Measurements from ENCODE around the gene WASL.
A peak's percentile ranks its signal among the peaks of the same experiment; 100 is the strongest.
"Not testable (repeated sequence)": the region's sequence is repeated elsewhere in the genome, so short reads cannot be mapped to it uniquely, and the experiment has no call there.

WASL gene
- total RNA-seq: 16.6 to 18.5 (median 17.6) reads per million in 3 donors

DNA sequence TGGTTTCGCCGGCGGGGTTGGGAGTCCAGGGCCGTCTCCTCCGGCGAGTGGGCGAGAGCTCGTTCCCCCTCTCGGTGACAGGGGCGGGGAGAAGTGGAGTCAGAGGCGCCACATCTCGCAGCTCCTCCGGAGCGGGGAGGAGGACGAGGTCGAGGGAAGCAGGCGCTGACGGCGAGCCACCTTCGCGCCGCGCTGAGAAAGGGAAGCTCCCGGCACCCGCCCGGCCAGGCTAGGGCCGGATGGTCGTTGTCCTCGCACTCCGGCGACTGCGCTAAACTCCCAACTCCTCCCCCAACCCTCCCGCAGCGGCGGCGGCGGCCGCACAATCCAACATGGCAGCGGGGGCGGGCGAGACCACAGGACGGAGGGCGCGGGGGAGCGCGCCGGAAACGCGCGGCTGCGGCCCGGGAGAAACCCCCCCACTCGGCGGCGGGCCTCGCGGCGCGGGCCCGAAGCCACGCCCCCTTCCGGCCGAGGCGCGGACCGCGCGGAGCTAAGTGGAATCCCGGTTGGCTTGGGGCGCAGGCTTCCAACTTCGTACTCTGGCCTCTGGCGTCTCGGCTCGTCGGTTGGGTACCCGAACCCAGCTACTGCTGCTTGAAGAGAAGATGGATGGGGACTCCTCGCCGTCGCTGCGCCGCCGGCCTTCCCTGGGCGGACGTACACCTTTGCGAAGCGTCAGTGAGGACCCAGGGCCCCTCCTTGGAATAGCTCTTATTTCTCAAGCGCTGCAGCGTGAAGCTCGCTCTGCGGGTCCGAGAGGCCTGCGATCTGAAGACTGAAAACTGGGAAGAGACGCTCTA is at the start of gene WASL:
WASL (minus strand) TSS at position 270 of the 803 bp plus-strand sequence; CDS start at position 1, 269 bp downstream.
- peak; percentile 80 to 81 (median 81) for DNase-seq
- Histone ChIP-seq H3K4me3 (ENCODE audit: insufficient read depth, low read depth, low read length, poor library complexity, severe bottlenecking) (peak within 1 kb of the TSS; percentile 92), H3K4me1 (ENCODE audit: control insufficient read depth, insufficient read depth, low read length, poor library complexity, severe bottlenecking) (peaks cover 13% of the 10 kb centered on the region), H3K27me3 (replicated peaks; ENCODE audit: control insufficient read depth, insufficient read depth, low read length, poor library complexity, severe bottlenecking) (no peaks in the 10 kb centered on the region), H3K27ac (ENCODE audit: insufficient read depth, low read length, poor library complexity, severe bottlenecking) (peak within 1 kb of the TSS; percentile 84), H3K36me3 (ENCODE audit: control insufficient read depth, insufficient read depth, low read length) (no peaks in the 10 kb centered on the region), H3K9me3 (ENCODE audit: control insufficient read depth, low read length) (no peaks in the 10 kb centered on the region)

DNA sequence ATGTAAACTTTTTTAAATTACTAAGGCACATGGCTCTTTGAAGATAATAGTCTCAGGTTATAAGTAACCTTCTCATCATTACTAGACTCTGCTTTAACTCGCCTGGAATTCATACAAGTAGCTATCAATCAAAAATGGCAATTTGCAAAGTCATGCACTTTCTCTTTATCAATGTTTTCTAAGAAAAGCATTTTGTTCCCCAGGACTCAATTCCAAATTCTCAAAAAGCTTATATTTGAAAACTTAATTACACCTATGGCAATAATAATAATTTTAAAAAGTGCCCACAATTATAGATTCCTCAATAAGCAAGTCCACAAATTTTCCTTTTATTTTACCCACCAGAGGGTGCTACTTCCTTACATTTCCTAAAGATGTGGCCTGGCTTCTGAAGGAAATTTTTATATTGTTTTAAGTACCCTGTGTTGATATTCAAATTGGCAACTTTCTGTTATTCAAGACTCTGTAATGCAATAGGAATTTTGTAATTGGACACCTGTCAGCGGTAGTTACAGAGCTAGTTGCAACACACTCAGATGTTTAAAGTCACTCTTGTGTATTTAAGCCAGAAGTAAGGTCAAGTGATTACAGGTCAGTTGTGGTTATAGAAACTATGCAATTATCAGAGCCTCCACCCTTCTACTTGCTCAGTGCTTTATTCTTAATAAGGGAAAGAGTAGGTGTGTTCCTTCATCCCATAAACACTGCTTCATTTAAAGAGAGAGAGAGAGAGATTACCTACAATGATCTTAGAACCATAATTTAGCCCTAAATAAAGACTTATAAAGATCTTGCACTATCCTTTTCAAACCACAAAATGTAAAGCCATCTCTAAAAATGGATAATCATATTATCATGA is 49.1 kb upstream of the WASL start:
- DNase-seq: no peak
- no peak overlapping the region for H3K27ac ChIP-seq (ENCODE audit: insufficient read depth, low read length, poor library complexity, severe bottlenecking)

DNA sequence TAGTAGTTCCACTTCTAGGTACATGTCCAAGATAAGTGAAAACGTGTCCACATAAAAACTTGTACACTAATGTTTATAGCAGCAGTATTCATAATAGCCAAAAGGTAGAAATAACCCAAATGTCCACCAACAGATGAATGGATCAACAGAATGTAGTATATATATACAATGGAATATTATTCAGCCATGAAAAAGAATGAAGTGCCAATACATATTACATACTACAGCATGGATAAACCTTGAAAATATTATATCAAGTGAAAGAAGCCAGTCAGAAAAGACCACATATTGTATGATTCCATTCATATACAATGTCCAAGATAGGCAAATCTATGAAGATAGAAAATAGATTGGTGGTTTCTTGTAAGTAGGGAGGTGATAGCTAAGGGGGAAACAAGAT is 47.8 kb upstream of the WASL start:
- Histone ChIP-seq H3K4me1 (ENCODE audit: control insufficient read depth, insufficient read depth, low read length, poor library complexity, severe bottlenecking) (no peaks in the 10 kb centered on the region), H3K27me3 (replicated peaks; ENCODE audit: control insufficient read depth, insufficient read depth, low read length, poor library complexity, severe bottlenecking) (no peaks in the 10 kb centered on the region), H3K27ac (ENCODE audit: insufficient read depth, low read length, poor library complexity, severe bottlenecking) (no peak overlapping the region)

More for the DNA sequence above, 49.1 kb upstream of the WASL start:
- H3K27me3 ChIP-seq (replicated peaks; ENCODE audit: control insufficient read depth, insufficient read depth, low read length, poor library complexity, severe bottlenecking): no peaks in the 10 kb centered on the region
- H3K4me3 ChIP-seq (ENCODE audit: insufficient read depth, low read depth, low read length, poor library complexity, severe bottlenecking): no peak overlapping the region
- H3K9me3 ChIP-seq (ENCODE audit: control insufficient read depth, low read length): no peaks in the 10 kb centered on the region
- H3K36me3 ChIP-seq (ENCODE audit: control insufficient read depth, insufficient read depth, low read length): no peaks in the 10 kb centered on the region
- H3K4me1 ChIP-seq (ENCODE audit: control insufficient read depth, insufficient read depth, low read length, poor library complexity, severe bottlenecking): no peaks in the 10 kb centered on the region

DNA sequence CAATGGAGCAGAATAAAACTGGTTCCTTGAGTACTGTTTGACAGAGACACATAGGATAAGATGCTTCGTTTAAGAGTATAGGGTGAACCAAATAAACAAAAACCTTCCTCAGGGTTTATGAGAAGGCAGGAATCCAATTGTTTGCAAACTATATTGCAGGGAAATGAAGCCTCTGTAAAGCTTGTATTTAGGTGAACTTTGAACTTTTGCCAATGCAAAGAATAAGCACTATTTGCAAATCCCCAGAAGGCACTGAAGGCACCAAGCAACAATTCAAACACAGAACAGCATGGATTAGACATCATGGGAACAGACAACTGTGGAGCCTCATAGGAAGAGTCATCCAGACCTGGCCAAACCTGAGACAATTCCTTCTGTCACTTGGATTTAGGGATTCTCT is 47.1 kb upstream of the WASL start:
- no peak for DNase-seq
- no peak overlapping the region for H3K4me3 ChIP-seq (ENCODE audit: insufficient read depth, low read depth, low read length, poor library complexity, severe bottlenecking)
- no peaks in the 10 kb centered on the region for H3K27me3 ChIP-seq (replicated peaks; ENCODE audit: control insufficient read depth, insufficient read depth, low read length, poor library complexity, severe bottlenecking)
- no peaks in the 10 kb centered on the region for H3K9me3 ChIP-seq (ENCODE audit: control insufficient read depth, low read length)
- H3K36me3 ChIP-seq (ENCODE audit: control insufficient read depth, insufficient read depth, low read length): no peaks in the 10 kb centered on the region
- H3K4me1 ChIP-seq (ENCODE audit: control insufficient read depth, insufficient read depth, low read length, poor library complexity, severe bottlenecking): no peaks in the 10 kb centered on the region
- H3K27ac ChIP-seq (ENCODE audit: insufficient read depth, low read length, poor library complexity, severe bottlenecking): no peak overlapping the region

More for the DNA sequence above, 47.8 kb upstream of the WASL start:
- Histone ChIP-seq H3K36me3 (ENCODE audit: control insufficient read depth, insufficient read depth, low read length) (no peaks in the 10 kb centered on the region), H3K4me3 (ENCODE audit: insufficient read depth, low read depth, low read length, poor library complexity, severe bottlenecking) (no peak overlapping the region), H3K9me3 (ENCODE audit: control insufficient read depth, low read length) (no peaks in the 10 kb centered on the region)
- DNase-seq: no peak

DNA sequence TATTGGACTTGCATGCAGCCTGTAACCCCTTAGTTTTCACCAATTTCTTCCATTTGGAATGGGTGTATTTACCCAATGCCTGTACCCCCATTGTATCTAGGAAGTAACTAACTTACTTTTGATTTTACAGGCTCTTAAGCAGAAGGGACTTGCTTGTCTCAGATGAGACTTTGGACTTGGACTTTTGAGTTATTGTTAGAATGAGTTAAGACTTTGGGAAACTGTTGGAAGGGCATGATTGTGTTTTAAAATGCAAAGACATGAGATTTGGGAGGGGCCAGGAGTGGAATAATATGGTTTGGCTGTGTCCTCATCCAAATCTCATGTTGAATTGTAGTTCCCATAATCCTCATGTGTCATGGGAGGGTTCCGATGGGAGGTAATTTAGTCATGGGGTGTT is 46.3 kb upstream of the WASL start:
- H3K27ac ChIP-seq (ENCODE audit: insufficient read depth, low read length, poor library complexity, severe bottlenecking); H3K9me3 ChIP-seq (ENCODE audit: control insufficient read depth, low read length); H3K36me3 ChIP-seq (ENCODE audit: control insufficient read depth, insufficient read depth, low read length); H3K4me1 ChIP-seq (ENCODE audit: control insufficient read depth, insufficient read depth, low read length, poor library complexity, severe bottlenecking); H3K4me3 ChIP-seq (ENCODE audit: insufficient read depth, low read depth, low read length, poor library complexity, severe bottlenecking); DNase-seq; H3K27me3 ChIP-seq (replicated peaks; ENCODE audit: control insufficient read depth, insufficient read depth, low read length, poor library complexity, severe bottlenecking): not testable (repeated sequence)

DNA sequence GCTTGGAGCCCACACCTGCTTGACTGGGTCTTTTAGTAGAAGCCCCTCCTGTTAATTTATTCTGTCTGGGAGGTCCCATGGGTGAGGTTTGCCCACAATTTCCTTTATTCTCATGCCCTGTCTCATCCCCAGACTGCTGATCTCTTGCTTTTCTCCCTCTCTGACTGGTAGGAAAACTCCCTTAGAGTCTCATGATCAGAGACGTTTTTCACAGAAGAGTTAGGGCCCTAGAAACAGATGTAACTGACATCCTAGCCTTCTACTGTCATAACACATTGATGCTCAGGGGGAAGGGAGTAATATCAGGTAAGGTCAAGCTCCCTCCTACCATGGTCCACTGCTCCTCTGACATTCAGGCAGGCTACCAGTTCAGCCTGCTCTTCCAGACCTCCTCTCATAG is 43.7 kb upstream of the WASL start:
- no peaks in the 10 kb centered on the region for H3K9me3 ChIP-seq (ENCODE audit: control insufficient read depth, low read length)
- no peaks in the 10 kb centered on the region for H3K27me3 ChIP-seq (replicated peaks; ENCODE audit: control insufficient read depth, insufficient read depth, low read length, poor library complexity, severe bottlenecking)
- no peak for DNase-seq
- H3K4me1 ChIP-seq (ENCODE audit: control insufficient read depth, insufficient read depth, low read length, poor library complexity, severe bottlenecking): no peaks in the 10 kb centered on the region
- H3K27ac ChIP-seq (ENCODE audit: insufficient read depth, low read length, poor library complexity, severe bottlenecking): no peak overlapping the region
- no peak overlapping the region for H3K4me3 ChIP-seq (ENCODE audit: insufficient read depth, low read depth, low read length, poor library complexity, severe bottlenecking)
- H3K36me3 ChIP-seq (ENCODE audit: control insufficient read depth, insufficient read depth, low read length): no peaks in the 10 kb centered on the region

DNA sequence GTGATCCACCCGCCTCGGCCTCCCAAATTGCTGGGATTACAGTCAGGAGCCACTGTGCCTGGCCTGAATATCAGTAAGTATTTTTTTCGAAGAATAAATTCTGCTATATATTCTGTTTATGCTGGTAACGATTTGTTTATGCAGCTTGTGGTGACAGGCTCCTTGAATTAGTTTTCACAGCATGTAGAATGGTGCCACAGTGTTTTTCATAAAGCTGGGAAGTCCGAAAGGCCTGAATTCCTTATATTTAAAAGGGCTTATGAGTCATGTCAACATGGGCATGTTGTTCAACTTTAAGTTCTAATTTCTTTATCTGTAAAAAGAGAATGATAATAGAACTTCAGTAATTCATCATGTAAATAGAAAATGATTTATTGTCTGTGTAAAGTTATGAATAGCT is 42.2 kb upstream of the WASL start:
- DNase-seq: no peak
- Histone ChIP-seq H3K4me3 (ENCODE audit: insufficient read depth, low read depth, low read length, poor library complexity, severe bottlenecking) (no peak overlapping the region), H3K27me3 (replicated peaks; ENCODE audit: control insufficient read depth, insufficient read depth, low read length, poor library complexity, severe bottlenecking) (no peaks in the 10 kb centered on the region), H3K27ac (ENCODE audit: insufficient read depth, low read length, poor library complexity, severe bottlenecking) (no peak overlapping the region), H3K4me1 (ENCODE audit: control insufficient read depth, insufficient read depth, low read length, poor library complexity, severe bottlenecking) (no peaks in the 10 kb centered on the region), H3K9me3 (ENCODE audit: control insufficient read depth, low read length) (no peaks in the 10 kb centered on the region), H3K36me3 (ENCODE audit: control insufficient read depth, insufficient read depth, low read length) (no peaks in the 10 kb centered on the region)

DNA sequence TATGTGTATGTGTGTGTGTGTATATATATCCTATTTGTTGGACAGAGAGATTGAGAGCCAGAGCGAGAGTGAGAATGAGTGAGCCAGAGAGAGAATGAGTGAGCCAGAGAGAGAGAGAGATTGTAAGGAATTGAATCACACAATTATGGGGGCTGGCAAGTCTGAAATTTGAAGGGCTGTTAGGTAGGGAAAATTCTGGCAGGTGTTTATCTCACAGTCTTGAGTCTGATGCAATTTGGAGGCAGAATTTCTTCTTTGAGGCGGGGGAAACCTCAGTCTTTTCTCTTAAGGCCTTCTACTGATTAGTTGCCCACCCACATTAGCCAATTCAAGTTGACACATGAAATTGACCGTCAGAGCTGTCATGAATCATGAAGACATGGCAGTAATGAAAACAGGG is 41.0 kb upstream of the WASL start:
- Histone ChIP-seq H3K27ac (ENCODE audit: insufficient read depth, low read length, poor library complexity, severe bottlenecking) (no peak overlapping the region), H3K27me3 (replicated peaks; ENCODE audit: control insufficient read depth, insufficient read depth, low read length, poor library complexity, severe bottlenecking) (no peaks in the 10 kb centered on the region), H3K4me3 (ENCODE audit: insufficient read depth, low read depth, low read length, poor library complexity, severe bottlenecking) (no peak overlapping the region), H3K36me3 (ENCODE audit: control insufficient read depth, insufficient read depth, low read length) (no peaks in the 10 kb centered on the region), H3K4me1 (ENCODE audit: control insufficient read depth, insufficient read depth, low read length, poor library complexity, severe bottlenecking) (no peaks in the 10 kb centered on the region), H3K9me3 (ENCODE audit: control insufficient read depth, low read length) (no peaks in the 10 kb centered on the region)
- DNase-seq: no peak

DNA sequence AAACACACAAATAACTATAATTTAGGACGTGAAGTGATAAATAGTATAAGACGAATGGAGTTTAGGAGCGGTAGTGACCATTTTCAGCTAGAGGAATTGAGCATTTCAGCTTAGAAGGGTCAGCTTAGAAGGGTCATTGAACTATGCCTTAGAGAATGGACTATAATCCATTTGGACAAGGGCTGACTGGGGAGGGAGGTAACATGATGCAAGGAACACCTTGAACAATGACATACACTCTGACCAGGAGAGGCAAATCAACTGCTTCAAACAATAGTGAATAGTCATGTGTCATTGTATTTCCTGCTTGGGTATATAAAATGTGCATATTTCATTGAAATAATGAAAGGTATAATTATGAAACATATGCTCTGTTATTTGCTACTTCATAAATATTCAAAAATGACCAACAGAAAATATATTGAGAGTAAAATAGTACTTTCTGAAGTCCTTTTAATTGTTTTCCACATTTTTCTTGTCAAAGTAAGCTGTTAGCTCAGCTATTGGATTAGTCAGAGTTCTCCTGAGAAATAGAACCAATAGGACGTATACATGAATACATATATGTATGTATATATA is 40.5 kb upstream of the WASL start:
- DNase-seq: no peak
- no peak overlapping the region for H3K4me3 ChIP-seq (ENCODE audit: insufficient read depth, low read depth, low read length, poor library complexity, severe bottlenecking)
- H3K4me1 ChIP-seq (ENCODE audit: control insufficient read depth, insufficient read depth, low read length, poor library complexity, severe bottlenecking): no peaks in the 10 kb centered on the region
- no peaks in the 10 kb centered on the region for H3K27me3 ChIP-seq (replicated peaks; ENCODE audit: control insufficient read depth, insufficient read depth, low read length, poor library complexity, severe bottlenecking)
- no peaks in the 10 kb centered on the region for H3K36me3 ChIP-seq (ENCODE audit: control insufficient read depth, insufficient read depth, low read length)
- no peaks in the 10 kb centered on the region for H3K9me3 ChIP-seq (ENCODE audit: control insufficient read depth, low read length)
- H3K27ac ChIP-seq (ENCODE audit: insufficient read depth, low read length, poor library complexity, severe bottlenecking): no peak overlapping the region

DNA sequence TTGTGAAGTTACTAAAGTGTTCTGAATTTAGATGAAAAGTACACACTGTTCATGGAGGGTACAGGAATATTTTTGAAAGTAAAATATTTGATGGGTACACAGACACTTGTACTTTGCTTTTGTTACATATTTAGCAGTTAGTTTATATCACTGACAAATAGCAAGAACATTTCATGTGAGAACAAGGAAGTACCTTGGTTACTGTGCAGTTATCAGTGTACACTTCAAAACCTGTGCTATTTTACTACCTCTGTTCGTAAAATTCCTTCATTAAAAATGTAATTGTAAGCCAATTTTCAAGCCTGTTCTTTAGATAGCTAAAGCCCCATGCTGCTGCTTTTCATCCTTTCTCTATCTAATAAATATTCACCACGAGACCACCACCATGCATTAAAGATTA is 39.8 kb upstream of the WASL start:
- H3K36me3 ChIP-seq (ENCODE audit: control insufficient read depth, insufficient read depth, low read length): no peaks in the 10 kb centered on the region
- no peak overlapping the region for H3K27ac ChIP-seq (ENCODE audit: insufficient read depth, low read length, poor library complexity, severe bottlenecking)
- H3K4me1 ChIP-seq (ENCODE audit: control insufficient read depth, insufficient read depth, low read length, poor library complexity, severe bottlenecking): no peaks in the 10 kb centered on the region
- DNase-seq: no peak
- no peaks in the 10 kb centered on the region for H3K9me3 ChIP-seq (ENCODE audit: control insufficient read depth, low read length)
- H3K4me3 ChIP-seq (ENCODE audit: insufficient read depth, low read depth, low read length, poor library complexity, severe bottlenecking): no peak overlapping the region
- H3K27me3 ChIP-seq (replicated peaks; ENCODE audit: control insufficient read depth, insufficient read depth, low read length, poor library complexity, severe bottlenecking): no peaks in the 10 kb centered on the region
